ENCODE data around the gene PCDHAC1. TPM values are rescaled to one million over a fixed set of nuclear protein-coding genes. Genes with fewer than 3 reads are reported as not detected.

PCDHAC1 gene
- total RNA-seq, 2 experiments from 2014 or later = not detected

DNA sequence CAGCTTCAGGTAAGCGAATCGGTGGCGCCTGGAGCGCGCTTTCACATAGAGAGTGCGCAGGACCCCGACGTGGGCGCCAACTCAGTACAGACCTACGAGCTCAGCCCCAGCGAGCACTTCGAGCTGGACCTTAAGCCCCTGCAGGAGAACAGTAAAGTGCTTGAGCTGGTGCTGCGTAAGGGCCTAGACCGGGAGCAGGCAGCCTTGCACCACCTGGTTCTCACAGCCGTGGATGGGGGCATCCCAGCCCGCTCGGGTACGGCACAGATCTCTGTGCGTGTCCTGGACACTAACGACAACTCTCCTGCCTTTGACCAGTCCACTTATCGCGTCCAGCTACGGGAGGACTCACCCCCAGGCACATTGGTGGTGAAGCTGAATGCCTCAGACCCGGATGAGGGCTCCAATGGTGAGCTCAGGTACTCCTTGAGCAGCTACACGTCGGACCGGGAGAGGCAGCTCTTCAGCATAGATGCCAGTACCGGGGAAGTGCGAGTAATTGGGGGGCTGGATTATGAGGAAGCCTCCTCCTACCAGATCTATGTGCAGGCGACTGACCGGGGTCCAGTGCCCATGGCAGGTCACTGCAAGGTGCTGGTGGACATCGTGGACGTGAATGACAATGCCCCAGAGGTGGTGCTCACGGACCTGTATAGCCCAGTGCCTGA is 41.3 kb downstream of the PCDHAC1 start:
- H3K4me1 Mint-ChIP-seq = no peaks in the 10 kb centered on the region
- ChIA-PET CTCF (interaction anchor here (1.6 kb wide), 1 partner anchor 12 kb away, joined by 3 read pairs; no protein-coding TSS in a partner anchor), POLR2A (no interaction called here)
- H3K36me3 Mint-ChIP-seq (ENCODE audit: low read depth) = no peaks in the 10 kb centered on the region
- no peaks in the 10 kb centered on the region for H3K9me3 Mint-ChIP-seq (ENCODE audit: low read depth)
- no peak for ATAC-seq
- peaks cover 37% of the 10 kb centered on the region for H3K27me3 Mint-ChIP-seq
- no peak overlapping the region for H3K27ac Mint-ChIP-seq
- H3K4me3 Mint-ChIP-seq = no peak overlapping the region
- DNase-seq = no peak
- intact Hi-C loops (cut with DNase I, micrococcal nuclease) = no loop called here

DNA sequence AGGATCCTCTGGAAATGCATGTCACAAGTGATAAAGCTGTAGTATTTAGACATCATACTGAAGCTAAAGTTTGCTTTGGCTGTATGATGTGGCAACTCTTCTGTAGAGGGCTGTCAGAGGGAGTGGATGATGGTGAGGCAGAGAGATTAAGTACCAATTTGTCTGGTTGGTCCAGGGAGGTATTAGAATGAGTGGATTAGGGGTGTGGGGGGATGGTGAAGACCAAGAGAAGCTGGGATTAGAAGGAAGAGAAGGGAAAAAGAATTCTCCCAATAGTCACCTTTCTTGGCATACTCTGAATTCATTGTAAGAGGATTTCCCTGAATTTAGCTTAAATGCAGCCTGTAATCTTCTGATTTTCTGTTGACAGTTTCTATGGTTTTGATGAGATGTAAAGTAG is 43.8 kb downstream of the PCDHAC1 start:
- intact Hi-C loops (cut with DNase I, micrococcal nuclease) = no loop called here
- ChIA-PET POLR2A (no interaction called here), CTCF (interaction anchor here (0.8 to 1.1 kb wide), 2 partner anchors 9 to 42 kb away, joined by 3 to 4 read pairs; no protein-coding TSS in a partner anchor)
- Mint-ChIP-seq H3K27ac (no peak overlapping the region), H3K9me3 (ENCODE audit: low read depth) (no peaks in the 10 kb centered on the region), H3K4me1 (no peaks in the 10 kb centered on the region), H3K36me3 (ENCODE audit: low read depth) (no peaks in the 10 kb centered on the region), H3K27me3 (peaks cover 30% of the 10 kb centered on the region), H3K4me3 (no peak overlapping the region)
- ATAC-seq = no peak
- DNase-seq = no peak

GRCh38 chr5:140973550-140973949 is 47.5 kb downstream of the PCDHAC1 start:
- ChIA-PET CTCF (no interaction called here), POLR2A (no interaction called here)
- Mint-ChIP-seq H3K4me1 (no peaks in the 10 kb centered on the region), H3K36me3 (ENCODE audit: low read depth) (no peaks in the 10 kb centered on the region), H3K4me3 (no peak overlapping the region), H3K27ac (no peak overlapping the region), H3K9me3 (ENCODE audit: low read depth) (no peaks in the 10 kb centered on the region), H3K27me3 (peaks cover 17% of the 10 kb centered on the region)
- no peak for DNase-seq
- intact Hi-C loops (cut with DNase I, micrococcal nuclease) = no loop called here
- no peak for ATAC-seq

DNA sequence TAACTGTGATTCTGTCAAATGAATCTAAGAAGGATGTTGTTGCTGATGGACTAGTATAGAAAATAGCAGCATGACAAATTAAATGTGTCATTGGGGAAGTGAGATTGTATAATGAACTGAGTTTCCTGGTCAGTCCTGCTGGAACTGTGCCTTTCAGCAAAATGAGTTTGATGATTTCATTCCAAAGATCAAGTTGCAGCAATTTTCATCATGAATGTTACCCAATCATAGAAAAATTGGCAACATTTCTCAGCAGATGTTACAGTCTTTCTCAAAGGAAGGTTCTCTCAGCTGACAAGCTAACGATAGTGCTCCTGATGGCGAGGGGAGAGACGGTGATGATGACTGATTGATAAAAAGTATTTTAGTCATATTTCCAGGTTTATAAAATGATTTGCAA is 50.9 kb downstream of the PCDHAC1 start:
- peaks cover 19% of the 10 kb centered on the region for H3K27me3 Mint-ChIP-seq
- H3K27ac Mint-ChIP-seq = no peak overlapping the region
- H3K4me1 Mint-ChIP-seq = no peaks in the 10 kb centered on the region
- no peak for ATAC-seq
- intact Hi-C loops (cut with DNase I, micrococcal nuclease) = no loop called here
- CTCF ChIA-PET = no interaction called here
- DNase-seq = no peak
- H3K4me3 Mint-ChIP-seq = no peak overlapping the region
- H3K9me3 Mint-ChIP-seq (ENCODE audit: low read depth) = no peaks in the 10 kb centered on the region
- POLR2A ChIA-PET = no interaction called here
- no peaks in the 10 kb centered on the region for H3K36me3 Mint-ChIP-seq (ENCODE audit: low read depth)

DNA sequence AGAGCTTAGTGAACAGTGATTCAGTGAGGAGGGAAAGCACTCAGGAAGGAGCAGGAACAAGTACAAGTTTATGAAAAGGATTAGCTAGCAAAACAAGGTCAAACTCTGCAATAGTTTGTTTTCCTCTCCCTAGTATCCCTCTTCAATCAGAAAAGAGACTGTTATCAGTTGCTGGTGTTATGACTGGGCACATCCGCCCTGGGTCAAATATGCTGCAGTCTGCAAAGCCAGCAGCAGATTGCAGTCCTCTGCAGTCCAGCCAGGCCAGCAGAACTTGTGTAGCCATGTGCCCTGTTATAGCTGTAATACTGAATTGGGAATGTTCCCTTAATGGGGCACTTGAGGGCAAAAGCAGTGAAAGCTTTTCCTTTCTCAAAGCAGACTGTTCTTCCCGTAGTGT is 52.2 kb downstream of the PCDHAC1 start:
- DNase-seq = no peak
- Mint-ChIP-seq H3K27ac (no peak overlapping the region), H3K4me3 (no peak overlapping the region), H3K27me3 (peaks cover 17% of the 10 kb centered on the region), H3K36me3 (ENCODE audit: low read depth) (no peaks in the 10 kb centered on the region), H3K9me3 (ENCODE audit: low read depth) (no peaks in the 10 kb centered on the region), H3K4me1 (no peaks in the 10 kb centered on the region)
- ATAC-seq = no peak
- ChIA-PET POLR2A (no interaction called here), CTCF (interaction anchor here (1.0 to 1.1 kb wide), 2 partner anchors 9 to 10 kb away, joined by 3 read pairs; no protein-coding TSS in a partner anchor)
- intact Hi-C loops (cut with DNase I, micrococcal nuclease) = no loop called here

DNA sequence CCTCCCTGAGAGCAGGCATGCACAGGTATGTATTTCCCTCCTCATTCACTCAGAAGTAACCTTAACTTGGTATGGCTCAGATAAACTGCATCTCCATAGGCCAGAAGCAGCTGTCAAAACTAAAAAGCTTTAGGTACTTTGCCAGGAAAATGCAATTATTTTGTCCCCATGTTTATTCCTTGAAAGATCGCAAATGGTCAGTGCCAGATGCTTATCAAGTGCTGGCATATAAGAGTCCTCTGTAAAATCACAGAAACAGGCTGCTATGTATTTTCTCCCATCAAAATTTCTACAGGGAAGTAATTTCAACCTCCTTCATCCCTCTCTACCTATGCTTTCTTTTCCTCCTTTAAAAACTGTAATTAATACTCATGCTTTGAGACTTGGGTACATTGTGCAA is 52.9 kb downstream of the PCDHAC1 start:
- POLR2A ChIA-PET = no interaction called here
- intact Hi-C loops (cut with DNase I, micrococcal nuclease) = no loop called here
- Mint-ChIP-seq H3K27ac (no peak overlapping the region), H3K27me3 (peaks cover 15% of the 10 kb centered on the region), H3K4me1 (no peaks in the 10 kb centered on the region), H3K9me3 (ENCODE audit: low read depth) (no peaks in the 10 kb centered on the region), H3K4me3 (no peak overlapping the region), H3K36me3 (ENCODE audit: low read depth) (no peaks in the 10 kb centered on the region)
- ATAC-seq (no peak), DNase-seq (no peak)
- CTCF ChIA-PET = interaction anchor here (1.0 to 1.1 kb wide), 2 partner anchors 9 to 11 kb away, joined by 3 read pairs; no protein-coding TSS in a partner anchor

Other genes with a start within 250 kb of the PCDHAC1 start
- 10 to 100 TPM; 83.3 to 91.0 TPM for gene HARS1, start 234.9 kb upstream of the PCDHAC1 start, total RNA-seq
- 10 to 100 TPM; 20.9 to 28.1 TPM for gene HARS2, start 234.8 kb upstream of the PCDHAC1 start, total RNA-seq
- gene ZMAT2, start 225.9 kb upstream of the PCDHAC1 start, total RNA-seq = 10 to 100 TPM; 49.9 to 55.3 TPM
- gene PCDHA1, start 140.2 kb upstream of the PCDHAC1 start, total RNA-seq = not detected
- not detected for gene PCDHA2, start 131.4 kb upstream of the PCDHAC1 start, total RNA-seq
- not detected for gene PCDHA3, start 125.2 kb upstream of the PCDHAC1 start, total RNA-seq
- gene PCDHA4, start 119.2 kb upstream of the PCDHAC1 start, total RNA-seq = not detected
- gene PCDHA5, start 104.7 kb upstream of the PCDHAC1 start, total RNA-seq = not detected
- gene PCDHA6, start 98.3 kb upstream of the PCDHAC1 start, total RNA-seq = not detected
- not detected for gene PCDHA7, start 92.0 kb upstream of the PCDHAC1 start, total RNA-seq
- not detected for gene PCDHA8, start 85.1 kb upstream of the PCDHAC1 start, total RNA-seq
- not detected for gene PCDHA9, start 77.9 kb upstream of the PCDHAC1 start, total RNA-seq
- not detected for gene PCDHA10, start 70.4 kb upstream of the PCDHAC1 start, total RNA-seq
- not detected for gene PCDHA11, start 57.3 kb upstream of the PCDHAC1 start, total RNA-seq
- not detected for gene PCDHA12, start 51.0 kb upstream of the PCDHAC1 start, total RNA-seq
- gene PCDHA13, start 44.2 kb upstream of the PCDHAC1 start, total RNA-seq = not detected
- not detected for gene PCDHAC2, start 40.2 kb downstream of the PCDHAC1 start, total RNA-seq
- gene PCDHB1, start 125.1 kb downstream of the PCDHAC1 start, total RNA-seq = not detected
- not detected for gene PCDHB2, start 168.3 kb downstream of the PCDHAC1 start, total RNA-seq
- not detected for gene PCDHB3, start 174.2 kb downstream of the PCDHAC1 start, total RNA-seq
- not detected for gene PCDHB4, start 195.5 kb downstream of the PCDHAC1 start, total RNA-seq
- not detected for gene PCDHB5, start 208.9 kb downstream of the PCDHAC1 start, total RNA-seq
- gene PCDHB6, start 223.8 kb downstream of the PCDHAC1 start, total RNA-seq = not detected
- gene PCDHB7, start 246.3 kb downstream of the PCDHAC1 start, total RNA-seq = not detected